Neural progenitor cell (in vitro differentiated cells): ENCODE measurements around the gene CFH.

Source experiments
- CTCF ChIP-seq: fragments of 200-600 bp; sonication (generic); IDR thresholded peaks from 2 replicates; pipeline ENCODE4 v1.5.1; 2017; ENCODE audit warnings: antibody characterized with exemption, mild to moderate bottlenecking
- EZH2phosphoT487 ChIP-seq: fragments of 200-600 bp; sonication (generic); IDR thresholded peaks from 2 replicates; pipeline ENCODE4 v1.6.1; 2017; ENCODE audit warnings: antibody characterized with exemption

- no peak for TF ChIP-seq CTCF
- TF ChIP-seq EZH2phosphoT487 = no peak
Observed at GRCh38 chr1:196669051-196669450, 17.2 kb downstream of the CFH start.
